GM19455 (cell line): Measurements from ENCODE around the gene FAM131B.

Experiments
- ATAC-seq: cut with Tn5 transposase; IDR thresholded peaks from one replicate; pipeline ENCODE4 v1.9.1; 2021; ENCODE audit not compliant: unreplicated experiment

The FAM131B gene

DNA sequence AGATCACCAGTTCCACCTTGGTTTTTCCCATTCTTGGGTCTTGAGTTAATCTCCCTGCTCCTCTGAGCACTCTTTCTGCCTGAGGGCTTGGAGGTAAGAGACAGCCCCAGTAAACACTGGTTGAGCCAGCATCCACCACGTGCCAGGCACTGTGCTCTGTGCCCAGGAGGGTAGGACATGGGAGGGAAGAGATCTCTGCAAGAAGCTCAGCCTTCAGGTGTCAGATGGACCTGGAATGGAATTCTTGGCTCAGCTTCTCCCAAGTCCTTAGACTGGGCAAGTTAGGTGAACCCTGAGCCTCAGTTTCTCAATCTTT is 21.1 kb upstream of the FAM131B start:
- ATAC-seq = no peak

DNA sequence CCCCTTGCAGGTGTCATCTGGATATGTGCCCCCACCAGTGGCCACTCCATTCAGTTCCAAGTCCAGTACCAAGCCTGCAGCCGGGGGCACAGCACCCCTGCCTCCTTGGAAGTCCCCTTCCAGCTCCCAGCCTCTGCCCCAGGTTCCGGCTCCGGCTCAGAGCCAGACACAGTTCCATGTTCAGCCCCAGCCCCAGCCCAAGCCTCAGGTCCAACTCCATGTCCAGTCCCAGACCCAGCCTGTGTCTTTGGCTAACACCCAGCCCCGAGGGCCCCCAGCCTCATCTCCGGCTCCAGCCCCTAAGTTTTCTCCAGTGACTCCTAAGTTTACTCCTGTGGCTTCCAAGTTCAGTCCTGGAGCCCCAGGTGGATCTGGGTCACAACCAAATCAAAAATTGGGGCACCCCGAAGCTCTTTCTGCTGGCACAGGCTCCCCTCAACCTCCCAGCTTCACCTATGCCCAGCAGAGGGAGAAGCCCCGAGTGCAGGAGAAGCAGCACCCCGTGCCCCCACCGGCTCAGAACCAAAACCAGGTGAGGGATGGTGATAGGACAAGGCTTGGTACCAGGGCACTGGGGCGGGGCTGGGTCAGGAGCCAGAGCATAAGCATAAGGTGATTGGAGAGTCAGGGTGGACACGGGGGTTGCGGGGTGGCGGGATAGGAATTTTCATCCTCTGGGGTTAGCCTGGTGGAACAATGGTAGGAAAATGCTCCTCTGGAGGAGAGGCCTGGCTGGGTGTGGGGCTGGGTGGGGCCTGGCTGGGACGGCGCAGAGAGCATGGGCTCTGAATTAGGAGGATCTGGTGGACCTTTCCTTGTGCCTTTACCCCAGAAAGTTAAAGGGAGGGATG is 20.5 kb upstream of the FAM131B start:
- ATAC-seq = no peak

DNA sequence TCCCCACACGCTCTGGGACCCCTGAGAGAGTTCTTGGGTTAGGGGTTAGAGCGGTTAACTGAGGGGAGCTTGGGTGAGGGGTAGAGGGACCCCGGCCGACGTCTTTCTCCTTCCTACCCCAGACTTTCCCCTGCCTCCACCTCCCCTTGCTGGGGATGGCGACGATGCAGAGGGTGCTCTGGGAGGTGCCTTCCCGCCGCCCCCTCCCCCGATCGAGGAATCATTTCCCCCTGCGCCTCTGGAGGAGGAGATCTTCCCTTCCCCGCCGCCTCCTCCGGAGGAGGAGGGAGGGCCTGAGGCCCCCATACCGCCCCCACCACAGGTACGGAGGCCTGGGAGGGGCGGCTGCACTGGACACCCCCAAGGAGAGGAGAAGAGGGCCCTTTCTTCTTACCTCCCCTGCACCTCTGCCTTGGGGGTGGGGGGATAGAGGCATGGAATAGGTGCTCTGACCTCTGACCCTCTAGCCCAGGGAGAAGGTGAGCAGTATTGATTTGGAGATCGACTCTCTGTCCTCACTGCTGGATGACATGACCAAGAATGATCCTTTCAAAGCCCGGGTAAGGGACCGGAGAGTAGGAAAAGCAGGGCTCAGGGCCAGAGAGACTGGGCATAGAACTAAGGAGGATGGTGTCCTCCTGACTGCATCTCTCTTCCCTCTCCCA is 19.7 kb upstream of the FAM131B start:
- no peak for ATAC-seq

DNA sequence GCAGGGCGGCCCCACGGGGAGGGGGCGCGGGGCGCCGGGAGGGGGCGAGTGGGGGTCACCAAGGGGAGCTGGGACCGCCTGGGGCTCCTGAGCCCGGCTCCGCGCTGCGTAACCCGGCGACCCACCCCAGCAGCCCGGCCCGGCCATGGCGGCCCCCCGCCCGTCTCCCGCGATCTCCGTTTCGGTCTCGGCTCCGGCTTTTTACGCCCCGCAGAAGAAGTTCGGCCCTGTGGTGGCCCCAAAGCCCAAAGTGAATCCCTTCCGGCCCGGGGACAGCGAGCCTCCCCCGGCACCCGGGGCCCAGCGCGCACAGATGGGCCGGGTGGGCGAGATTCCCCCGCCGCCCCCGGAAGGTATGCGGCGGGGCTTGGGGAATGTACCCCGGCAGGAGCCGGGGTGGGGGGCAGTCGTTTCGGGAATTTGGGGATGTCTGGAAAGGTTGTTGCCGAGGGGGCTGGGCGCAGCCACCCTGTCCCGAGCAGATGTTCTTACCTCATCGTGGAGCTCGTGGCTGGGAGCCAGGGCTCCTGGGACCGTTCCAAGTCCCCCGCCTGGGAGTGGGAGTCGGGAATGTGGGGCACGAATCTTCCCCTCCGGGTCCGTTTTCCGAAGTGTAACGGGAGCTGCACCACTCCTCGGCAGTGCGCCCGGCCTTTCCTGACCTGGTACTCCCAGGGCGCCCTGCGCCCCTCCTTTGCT is 19.1 kb upstream of the FAM131B start:
- peak; percentile 20 for ATAC-seq

DNA sequence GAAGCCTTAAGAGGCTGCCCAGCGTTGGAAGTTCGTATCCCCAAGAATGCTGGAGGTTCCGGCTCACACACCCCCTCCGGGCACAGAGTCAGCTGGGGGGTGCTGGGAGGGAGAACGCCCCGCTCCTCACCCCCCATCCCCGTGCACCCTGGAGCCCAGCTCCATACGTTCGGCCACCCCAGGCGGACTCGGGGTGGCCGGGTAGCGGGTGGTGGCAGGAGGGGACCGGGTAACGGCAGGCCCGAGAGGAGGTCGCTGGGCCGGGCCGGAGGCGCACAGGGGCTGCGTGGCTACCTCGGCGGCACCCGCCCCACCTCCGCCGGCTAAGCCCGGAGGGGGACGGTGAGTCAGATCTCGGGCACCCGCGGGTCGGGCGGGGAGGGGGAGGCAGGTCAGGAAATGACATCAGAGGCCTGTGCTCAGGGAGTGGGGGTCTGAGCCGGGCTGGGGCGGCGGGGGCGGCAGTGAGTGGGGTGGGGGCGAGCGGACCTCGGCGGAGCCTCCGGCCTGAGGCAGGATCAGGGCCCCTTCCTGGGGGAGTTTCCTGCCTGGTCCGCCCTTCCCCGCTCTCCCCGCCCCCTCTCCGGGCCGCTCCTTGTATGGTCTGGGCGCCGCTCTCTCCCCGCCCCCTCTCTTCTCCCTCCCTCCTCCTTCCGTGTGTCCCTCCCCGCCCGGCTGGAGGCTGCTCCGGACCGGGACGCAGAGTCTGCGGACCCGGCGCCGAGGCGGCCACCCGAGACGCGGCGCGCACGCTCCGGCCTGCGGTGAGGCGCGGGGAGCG is 18.3 kb upstream of the FAM131B start, which contains the start of gene ZYX:
ZYX (plus strand) TSS at position 700 of the 781 bp plus-strand sequence. CDS start 227 bp downstream, outside the sequence.
- ATAC-seq = peak; percentile 81

DNA sequence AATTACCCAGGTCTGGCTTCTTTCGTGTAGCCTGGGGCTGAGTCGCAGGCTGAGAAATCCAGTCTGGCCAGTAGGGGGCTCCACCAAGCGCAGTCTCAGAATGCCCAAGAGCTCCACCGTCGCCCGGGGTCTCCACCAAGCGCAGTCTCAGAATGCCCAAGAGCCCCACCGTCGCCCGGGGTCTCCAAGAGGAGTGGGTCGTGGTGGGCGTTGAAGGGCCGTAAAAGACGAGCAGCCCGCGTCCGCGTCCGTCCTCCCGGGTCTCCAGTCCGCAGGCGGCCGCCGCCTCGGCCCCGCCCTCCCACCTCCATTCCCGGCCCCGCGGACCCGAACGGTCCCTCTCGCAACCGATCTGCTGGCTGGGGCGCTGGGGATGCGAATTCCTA is 17.7 kb upstream of the FAM131B start:
- peak; percentile 54 for ATAC-seq

DNA sequence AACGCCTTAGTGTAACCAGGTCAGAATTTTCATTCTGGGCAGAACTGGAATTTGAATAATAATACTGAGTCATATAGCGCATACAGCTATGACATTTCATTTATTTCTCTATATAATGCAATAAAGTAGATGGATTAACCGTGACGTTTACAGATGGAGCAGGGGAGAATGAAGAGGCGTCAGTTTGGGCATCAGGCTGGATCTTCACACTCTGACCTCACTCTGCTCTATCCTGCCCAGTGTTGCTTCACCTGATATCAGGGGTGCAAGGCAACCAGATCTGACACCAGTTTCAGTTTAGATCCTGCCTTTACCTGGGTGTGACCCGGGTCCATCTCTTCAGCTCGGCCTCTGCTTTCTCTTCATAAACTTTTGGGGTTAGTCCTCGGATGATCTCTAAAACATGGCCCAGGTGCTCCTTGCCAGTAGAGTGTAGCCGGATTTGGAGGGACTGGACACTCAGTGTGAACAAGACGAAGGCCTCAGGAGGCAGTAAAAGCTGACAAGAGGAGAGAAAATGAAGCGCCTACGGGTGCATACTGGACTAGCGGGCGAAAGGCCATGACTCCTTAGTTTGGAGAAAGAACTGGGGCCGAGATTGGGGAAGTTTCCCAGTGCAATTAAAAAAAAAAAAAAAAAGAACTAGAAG is 17.2 kb upstream of the FAM131B start:
- no peak for ATAC-seq

DNA sequence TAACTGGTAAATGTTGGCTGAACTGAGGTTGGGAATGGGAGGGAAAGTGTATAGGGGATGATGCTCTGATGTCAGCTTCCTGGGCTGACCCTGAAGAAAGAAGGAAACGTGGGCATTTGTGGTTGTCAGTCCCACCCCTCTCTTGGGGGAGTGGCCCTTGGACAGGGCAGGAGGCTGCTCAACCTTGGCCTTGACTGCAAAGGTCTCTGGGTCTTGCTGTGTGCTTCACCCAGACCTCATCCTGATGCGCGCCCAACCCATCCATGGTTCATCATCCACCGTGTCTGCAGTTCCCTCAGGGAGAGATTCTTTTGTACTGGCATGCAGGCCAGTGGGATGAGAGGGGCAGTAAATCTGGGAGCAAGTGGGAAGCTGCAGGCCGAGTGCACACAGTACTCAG is 13.9 kb upstream of the FAM131B start:
- ATAC-seq = no peak

DNA sequence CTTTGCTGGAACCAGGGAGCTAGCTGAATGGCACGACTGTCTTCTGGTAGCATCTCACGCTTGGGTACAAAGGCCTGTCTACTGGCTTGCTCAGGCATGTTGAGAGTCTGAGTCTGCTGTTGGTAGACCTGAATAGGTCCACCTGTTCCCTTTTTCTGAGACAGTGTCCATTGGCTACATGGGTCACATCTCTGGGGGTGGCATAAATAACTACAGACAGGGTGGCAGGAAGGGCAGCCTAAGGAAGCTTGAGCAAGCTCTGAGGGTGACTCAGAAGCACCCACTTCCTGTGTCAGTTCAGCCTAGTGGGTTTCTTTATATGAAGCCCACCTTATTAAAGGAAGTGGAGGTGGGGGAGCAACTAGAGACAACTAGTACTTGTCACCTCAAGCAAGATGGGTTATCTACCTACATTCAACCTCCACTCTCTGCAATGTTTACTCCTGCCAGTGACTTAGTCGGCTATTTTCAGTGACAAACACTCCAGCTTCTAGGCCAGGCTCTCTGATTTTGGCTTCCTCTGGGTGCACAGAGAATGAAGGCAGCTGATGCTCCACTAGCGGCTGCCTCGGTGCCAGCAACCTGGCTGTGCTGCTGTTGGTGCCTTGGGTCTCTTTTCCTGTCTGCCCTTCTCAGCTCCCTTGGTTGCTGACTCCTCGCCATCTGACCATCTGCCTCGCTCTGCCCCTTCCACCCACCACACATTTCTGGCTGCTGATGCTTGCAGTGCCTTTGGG is 13.0 kb upstream of the FAM131B start:
- no peak for ATAC-seq

DNA sequence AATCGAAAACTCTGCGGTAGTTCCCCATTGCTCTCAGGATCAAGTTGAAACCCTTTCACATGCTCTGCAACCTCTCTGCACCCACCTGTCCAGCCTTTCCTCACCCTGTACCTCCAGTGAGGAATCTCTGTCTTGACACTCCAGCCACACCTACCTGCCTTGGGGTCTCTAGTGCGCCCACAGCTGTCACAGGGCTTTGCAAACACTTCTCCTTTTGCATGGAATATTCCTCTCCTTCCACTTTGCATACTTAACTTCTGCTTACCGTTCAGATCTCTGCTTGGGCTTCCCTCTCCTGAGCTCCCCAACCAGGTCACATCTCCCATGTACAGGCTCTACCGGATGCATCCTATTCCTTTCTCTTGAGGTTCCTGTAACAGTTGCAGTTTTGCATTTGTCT is 12.0 kb upstream of the FAM131B start:
- no peak for ATAC-seq

DNA sequence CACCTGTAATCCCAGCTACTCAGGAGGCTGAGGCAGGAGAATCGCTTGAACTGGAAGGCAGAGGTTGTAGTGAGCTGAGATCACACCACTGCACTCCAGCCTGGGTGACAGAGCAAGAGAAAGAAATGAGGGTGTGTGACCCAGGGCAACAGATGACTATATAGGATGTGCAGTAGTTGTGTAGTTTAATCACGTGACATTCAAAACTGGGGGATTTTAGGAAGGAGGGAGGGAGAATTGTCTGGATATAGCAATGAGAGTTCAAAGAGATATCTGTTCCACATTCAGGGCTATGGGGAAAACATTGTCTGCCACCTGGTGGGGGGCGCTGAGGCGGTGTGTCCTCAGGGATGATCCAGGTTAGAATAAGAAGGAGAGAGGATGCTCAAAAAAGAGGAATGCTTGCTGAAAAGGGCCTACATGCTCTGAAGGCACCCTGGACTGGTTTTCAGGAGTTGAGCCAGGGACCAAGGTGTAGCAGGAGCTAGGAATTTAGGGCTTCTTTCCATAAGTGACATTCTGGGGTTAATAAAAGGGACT is 10.8 kb upstream of the FAM131B start:
- ATAC-seq = no peak

DNA sequence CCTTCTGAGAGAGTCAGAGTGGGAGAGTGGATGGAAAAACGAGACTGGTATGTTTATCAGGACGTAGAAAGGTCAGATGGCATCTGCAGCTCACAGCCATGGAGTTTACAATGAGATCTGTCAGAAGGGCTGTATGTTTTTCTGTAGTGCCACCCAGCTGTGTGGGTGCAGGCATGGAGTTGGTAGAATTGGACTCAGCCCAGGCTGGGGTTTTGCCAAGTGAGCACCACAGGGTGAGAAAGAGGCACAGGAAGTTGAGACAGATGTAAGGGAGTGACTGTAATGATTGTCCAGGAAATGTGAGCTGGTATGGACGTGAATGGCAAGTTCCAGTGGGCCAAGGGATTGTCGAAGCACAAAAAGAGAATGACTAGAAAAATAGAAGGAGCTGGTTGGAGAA is 9.6 kb upstream of the FAM131B start:
- ATAC-seq = no peak

DNA sequence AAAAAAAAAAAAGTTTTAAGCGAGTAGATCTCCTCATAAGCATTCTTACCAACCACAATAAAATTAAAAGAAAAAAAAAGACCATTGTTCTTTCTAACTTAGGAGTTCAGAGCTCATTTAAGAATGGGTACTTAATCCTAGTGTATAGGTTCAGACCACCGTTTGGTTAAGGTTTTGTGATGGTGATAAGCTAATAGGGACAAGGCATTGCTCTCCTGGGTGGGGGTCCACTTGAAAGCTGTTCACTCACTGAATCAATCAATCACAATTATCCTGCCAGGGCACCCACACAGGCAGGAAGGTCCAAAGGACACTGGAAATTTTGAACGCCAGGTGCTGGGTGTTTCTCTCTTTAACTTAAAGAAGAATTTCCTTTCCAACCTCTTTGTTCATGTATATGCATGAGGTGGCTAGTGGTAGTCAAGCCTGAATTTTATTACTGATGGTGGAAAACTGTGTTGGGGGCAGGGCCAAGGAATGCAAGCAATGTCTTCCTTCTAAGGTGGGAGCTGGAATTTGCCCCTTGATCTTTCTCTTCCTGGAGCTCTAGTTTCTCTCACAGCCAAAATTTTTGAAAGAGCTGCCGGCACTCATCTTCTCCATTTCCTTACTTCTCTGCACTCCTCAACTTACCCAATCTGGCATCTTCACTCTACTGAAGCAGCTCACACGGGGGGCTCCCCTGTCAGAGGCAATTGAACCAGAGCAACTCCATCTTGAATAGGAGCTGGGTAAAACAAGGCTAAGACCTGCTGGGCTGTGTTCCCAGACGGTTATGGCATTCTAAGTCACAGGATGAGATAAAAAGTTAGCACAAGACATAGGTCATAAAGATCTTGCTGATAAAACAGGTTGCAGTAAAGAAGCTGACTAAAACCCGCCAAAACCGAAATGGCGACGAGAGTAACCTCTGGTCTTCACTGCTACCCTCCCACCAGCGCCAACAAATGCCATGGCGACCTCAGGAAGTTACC is 7.5 kb upstream of the FAM131B start:
- no peak for ATAC-seq

DNA sequence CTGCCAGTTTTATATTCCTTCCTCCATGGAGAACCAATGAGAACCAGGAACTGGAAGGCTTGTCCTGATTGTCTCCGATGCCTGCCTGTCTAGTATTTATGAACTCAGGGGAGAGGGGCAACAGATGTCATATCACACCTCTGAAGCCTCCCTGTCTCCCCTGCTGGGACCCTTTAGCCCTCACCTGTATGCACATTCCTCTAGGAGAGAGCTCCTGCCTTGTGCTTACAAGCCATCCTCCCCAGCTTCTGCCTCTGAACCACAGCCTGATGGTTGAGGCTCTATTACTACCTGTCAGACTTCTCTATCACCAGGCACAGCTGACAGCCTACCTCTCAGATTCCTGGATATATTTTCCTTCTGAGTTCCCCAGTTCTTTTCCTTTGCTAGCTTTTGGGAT is 5.9 kb upstream of the FAM131B start:
- ATAC-seq = no peak

DNA sequence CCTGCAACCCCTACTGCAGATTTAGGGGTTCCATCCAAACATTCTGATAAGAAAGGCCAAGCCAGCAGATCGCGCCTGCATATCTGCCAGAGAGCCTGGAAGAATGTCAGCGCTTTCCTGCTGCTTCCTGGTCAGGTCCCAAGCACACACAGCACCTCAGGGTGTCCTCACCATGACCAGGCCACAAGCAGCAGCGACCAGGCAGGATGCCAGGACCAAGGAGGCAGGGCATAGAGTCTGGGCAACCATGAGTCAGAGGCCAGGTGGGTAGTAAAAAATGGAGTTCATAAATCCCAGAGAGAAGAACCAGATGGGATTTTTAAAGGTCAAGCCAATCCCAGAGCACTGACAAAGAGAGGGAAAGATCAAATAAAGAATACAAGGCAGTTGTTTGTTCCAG is 5.5 kb upstream of the FAM131B start:
- ATAC-seq = no peak

DNA sequence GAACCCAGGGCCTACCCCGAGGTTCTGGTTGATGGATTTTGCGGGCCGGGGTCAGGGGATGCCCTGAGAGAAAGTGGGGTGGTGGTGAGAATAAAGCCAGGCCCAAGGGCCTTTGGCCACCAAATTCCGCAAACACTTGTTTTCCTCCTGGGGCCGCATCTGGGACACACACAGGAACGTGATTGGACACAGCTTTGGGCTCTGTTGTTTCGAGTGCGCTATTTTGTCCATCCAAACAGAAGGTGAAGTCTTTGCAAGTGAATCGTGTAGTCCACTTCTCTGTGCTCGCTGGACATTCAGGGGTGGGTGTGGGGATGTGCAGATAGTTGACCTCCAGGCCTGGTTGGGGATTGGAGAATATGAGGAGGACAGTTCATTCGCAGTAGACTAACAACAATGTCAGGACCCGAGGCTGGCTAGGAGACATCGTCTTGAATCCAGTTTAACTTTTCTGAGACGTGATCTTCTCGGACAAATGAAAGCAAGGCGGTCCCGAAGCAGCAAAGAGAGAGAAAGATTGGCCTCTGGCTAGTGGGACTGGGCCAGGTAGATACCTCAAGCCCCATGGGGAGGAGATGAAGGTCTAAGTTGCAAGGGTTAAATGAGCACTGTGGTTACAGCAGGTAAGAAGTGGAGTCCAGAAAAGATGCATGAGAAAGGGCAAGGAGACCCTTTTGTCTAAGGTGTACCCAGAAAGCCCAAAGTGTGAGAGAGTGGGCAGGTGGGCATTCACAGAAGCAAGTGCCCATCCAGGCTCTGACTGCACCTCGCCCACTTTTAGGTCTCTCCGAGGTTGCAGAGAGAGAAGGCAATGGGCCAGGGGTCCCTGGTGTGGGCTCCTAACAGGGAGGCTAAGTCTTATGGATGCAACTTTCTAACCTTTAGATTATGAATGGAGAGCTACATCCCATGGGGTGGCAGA is 764 bp upstream of the FAM131B start:
- ATAC-seq = no peak

DNA sequence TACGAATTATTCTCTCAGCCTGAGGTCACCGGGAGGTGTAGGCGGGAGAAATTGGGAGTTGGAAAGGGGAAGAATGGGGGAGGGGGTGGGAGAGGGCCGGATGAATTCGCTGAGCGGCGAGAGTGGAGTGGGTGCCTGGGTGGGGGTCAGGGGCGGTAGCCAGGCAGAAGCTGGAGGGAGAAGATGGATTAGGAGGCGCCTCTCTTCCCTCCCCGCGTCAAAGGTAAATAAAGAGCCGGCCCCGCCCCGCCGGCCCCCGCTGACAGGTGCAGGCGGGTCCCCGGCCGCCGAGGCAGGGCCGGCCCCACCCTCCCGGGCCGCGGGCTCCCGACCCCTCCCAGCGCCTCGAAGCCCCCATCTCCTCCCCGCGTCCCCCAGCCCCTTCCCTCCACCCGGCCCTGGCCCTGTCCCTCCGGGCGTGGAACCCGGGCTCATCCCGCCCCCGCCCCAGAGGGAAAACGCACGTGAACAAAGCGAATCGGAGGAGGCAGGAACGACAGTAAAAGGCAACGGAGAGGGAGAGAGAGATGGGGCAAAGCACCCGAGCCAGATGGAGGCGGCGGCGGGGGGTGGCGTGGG is 872 bp downstream of the FAM131B start:
- ATAC-seq = no peak
